HK-2 (cell line): Measurements from ENCODE around the gene SMARCA2.

Source experiments
- DNase-seq: peaks from one replicate; pipeline ENCODE4 v3.0.0-alpha.2; 2018; ENCODE audit not compliant: unreplicated experiment

The SMARCA2 gene

DNA sequence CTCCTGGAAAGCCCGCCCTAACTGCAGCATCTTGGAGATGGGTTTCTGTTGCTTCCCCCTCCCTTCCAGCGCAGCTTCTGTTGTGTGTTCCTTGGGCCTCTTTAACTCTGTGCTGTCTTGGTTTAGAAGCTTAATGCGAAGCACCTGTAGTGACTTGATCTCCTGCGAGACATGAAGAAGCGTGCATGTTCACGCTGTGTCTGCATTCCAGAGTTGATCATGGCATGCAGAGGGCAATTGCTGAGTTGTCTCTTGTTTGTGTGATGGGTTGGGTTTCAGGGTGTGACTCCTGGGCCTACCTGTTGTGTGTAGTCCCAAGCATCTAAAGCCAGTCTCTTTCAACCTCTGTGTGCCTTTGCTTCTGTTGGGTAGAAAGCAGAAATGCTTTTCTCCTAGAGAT lies 155.6 kb downstream of the SMARCA2 start:
- DNase-seq, result no peak

DNA sequence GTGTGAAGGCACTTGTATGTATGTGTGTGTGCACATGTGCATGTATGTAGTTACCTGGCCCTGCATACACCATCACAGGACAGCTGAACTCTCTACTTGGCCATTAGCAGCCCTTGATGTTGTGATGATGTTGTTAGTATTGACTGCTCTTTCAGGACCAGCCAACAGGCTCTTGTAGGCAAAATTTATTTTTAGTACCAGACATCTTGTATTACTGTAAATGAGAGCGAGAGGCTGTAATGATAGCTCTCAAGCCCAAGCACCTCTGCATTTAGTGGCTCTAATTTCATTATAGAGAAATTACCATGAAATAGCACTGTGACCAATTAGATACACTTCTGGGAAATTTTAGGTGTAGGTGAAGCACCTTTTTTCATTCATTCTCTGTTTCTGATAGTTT lies 158.0 kb downstream of the SMARCA2 start:
- DNase-seq, result no peak

DNA sequence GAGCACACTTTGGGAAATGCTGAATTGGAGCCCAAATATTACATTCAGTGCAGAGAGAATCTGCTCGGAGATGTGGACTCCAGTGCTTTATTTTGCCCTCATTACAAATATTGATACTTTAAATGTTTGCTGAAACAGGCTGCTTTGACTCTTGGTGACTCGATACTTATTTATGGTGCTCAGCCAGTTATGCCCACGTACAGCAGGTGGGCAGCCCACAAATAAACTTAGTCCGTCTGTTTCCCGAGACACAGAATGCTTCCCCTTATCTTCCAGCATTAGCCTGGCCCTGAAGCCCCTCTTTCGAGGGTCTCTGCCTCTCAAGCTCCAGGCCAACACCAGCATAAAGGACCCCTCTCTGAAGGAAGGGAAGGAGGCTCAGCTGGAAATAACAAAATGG lies 158.7 kb downstream of the SMARCA2 start:
- DNase-seq, result no peak

DNA sequence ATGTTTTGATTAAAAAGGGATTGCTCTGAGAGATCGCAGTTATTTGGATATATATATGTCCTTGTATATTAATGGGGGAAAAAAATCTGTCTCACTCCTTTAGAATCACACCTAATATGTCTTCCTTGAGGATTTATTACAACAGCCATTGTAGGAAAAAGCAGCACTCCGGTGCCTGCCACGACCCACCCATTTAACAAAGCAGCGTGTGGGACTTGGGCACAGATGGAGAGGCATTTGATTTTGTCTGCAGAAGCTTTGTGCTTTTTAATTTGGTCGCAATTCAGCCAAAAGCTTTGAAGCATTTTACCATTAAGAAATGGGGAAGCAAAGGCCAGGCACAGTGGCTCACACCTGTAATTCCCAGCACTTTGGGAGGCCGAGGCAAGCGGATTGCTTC lies 159.2 kb downstream of the SMARCA2 start:
- no peak for DNase-seq

DNA sequence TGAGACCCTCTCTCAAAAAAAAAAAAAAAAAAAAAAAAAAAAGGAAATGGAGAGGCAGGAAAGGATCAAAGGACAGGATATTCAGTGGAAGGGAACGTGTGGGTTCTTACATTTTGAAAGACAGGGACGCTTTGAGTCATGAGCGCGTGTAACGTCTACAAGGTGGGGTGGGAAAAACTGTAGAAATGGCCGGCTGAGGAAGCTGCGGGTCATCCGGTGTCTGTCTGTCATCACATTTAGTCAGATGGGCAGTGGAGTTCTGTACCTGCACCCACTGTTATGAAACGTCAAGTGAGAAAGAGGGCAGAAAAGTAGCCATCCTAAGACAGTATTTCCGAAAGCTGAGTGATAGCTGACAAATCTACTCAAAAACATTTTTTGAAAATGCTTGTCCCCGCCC lies 159.8 kb downstream of the SMARCA2 start:
- DNase-seq, result no peak

DNA sequence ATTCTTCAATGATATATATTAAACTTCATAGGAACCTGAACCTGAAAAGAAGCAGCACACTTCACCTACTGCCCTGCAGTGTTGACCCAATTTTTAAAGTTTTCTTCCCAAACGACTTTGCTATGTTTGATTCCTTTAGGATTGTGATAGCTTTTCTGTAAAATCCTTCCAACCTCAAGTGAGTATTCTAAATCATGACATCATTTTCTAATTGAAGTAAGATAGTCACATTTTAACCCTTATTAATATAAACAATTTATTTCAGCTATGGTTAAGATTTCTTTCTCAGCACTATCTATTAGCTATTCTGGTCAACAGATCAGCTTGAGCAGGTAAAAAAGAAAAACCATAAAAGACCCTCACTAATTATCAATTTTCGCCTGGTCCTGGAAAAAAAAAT lies 162.0 kb downstream of the SMARCA2 start:
- DNase-seq, result no peak

DNA sequence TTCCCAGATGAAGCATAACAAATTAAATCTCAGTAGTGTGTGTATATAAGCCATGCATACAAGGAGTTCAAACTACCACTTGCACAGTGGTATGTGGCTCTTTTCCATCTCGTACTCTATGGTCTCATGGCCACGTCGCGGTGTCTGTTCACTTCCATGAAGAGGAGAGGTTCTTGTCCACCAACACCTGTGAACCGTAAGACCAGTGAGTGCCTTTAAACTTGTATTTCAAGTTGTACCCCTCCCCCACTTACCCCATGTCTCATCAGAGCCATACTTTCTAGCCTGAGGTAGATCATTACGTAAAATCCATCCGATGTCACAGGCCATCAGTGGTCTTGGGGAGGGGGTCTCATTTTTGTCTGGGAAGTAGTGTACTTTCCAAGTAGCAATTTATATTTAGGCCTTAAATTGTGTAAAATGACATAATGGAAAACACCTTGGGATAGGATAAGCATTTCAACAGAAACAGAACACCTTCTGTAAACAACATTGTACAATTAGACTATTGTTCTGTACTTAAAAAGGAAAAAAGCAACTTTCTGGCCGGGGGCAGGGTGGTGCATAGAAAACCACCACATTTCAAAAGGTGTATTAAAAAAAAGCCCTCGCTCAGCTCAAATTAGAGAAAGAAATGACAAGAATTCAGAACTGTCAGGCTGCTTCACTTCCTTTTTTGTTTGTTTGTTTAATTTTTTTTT lies 163.0 kb downstream of the SMARCA2 start:
- DNase-seq, result no peak

DNA sequence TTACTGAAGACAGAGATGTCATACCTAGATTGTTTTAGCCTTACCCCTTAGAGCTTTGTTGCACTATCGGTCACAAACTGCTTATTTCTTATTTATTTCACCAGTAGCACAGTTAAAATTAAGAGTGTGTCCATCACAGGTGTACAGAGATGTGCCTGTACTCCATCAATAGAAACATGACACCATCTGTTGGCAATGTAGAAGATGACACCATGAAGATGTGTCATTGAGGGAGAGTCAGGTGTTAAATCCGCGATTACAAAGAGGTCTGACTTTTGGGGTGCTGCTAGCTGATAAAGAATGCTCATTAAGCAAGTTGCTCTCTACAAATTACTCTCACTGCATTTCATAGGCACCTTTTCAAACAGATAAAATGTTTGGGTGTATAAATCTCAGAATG lies 164.4 kb downstream of the SMARCA2 start:
- DNase-seq, result no peak

DNA sequence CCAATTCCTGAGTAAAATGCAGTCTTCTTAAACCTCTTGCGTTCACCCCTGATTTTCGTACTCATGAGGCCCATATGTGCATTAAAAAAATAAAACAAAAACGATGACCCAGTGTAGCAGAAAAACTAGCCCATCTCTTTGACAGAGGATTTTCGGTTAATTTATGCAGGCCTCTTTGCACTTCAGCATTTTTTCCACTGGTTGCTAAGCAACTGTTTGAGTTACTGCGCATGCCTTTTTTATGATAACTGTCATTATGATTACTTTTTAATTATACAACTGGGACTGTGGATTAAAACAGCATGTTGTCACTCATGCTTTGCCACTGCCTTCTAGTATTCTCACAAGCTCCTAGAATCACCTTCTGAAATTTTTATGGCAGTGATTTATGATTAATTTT lies 165.0 kb downstream of the SMARCA2 start:
- no peak for DNase-seq

DNA sequence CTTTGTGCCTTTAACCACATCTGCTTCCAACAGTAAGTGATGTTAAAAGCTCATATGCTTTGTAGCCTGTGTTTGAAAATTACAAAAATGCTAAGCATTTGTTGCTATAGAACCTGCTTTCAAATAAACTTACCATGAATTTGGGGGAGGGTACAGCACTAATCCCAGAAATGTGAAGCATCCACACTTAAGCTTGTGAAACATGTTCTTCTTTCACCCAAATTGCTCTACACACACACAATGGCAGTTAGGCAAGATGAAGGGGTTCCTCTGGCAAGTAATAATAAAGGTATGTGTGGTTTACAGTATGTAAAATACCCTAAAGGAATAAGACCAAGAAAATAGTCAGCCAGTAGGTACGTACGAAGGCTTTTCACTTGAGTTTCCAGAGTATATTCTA lies 165.6 kb downstream of the SMARCA2 start:
- no peak for DNase-seq

DNA sequence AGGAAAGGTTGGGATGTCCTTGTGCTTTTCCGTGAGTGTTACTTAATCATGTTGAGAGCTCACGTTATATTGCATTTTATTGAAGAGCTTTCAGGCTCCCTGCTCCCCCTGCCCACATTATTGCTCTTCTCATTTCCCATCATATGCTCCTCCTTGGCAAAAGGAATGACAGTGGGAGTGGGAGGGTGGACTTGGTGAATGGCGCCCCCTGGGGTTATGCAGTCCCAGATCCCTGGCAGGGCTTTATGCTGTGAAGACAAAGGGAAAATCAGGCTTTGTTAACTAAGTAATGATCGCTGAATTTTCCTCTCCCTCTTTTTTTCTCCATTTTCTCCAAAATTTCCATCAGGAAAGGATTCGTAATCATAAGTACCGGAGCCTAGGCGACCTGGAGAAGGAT lies 166.6 kb downstream of the SMARCA2 start:
- DNase-seq, result peak; percentile 16

DNA sequence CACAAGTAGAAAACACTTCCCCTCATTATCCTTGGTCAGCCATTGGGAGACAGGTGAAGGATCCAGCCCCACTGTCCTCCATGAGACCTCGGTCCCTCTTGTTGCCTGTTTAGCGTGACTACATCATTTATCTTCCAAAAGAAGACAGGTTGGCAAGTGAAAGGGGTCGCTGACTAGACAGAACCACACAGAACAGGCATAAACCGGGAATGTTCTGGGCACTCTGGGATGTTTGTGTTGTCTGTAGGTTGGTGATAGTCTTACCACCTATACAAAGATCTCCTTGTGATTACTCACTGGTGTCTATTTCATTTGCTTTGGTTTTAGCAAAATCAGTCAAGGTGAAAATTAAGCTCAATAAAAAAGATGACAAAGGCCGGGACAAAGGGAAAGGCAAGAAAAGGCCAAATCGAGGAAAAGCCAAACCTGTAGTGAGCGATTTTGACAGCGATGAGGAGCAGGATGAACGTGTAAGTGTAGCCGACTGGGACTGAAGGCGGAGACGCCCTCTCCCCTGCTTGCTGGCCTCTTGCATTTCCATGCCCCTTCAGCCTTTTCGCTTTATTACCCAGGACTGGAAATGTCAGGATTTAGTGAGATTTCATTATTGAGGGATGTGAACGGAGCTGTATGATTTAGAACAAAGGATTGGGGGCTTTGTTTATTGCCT lies 175.9 kb downstream of the SMARCA2 start:
- no peak for DNase-seq

DNA sequence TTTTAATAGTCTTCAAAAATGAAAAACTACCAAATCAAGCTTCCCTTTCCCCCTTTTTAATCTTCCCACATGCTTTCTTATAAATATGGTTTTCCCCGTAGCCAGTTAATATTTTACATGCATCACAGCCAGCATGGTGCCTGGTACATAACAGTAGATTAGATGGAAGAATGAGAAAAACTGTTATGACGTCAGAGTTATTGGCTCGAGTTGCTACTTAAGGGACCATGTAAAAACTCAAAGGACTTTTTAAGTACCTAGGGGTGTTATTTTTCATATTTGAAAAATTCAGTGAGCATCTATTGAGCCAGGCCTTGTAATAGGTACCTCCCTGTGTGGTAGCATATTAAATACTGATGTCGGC lies 176.4 kb downstream of the SMARCA2 start:
- no peak for DNase-seq

DNA sequence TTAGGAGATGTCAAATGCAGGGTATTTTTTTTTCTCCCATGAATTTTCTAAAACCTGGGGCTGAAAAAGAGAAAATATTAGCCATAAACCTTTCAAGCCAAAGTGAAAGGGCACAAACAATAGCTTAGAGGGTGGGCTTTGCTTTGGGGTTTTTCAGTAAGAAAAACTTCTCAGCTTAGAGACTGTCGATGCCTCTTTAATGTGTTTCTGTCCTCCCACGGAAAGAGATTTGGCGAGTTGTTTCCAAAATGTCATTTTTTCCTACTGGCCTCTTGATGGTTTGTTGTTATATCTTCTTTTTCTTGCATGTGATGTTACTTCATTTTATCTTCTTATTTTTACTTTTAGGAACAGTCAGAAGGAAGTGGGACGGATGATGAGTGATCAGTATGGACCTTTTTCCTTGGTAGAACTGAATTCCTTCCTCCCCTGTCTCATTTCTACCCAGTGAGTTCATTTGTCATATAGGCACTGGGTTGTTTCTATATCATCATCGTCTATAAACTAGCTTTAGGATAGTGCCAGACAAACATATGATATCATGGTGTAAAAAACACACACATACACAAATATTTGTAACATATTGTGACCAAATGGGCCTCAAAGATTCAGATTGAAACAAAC lies 177.3 kb downstream of the SMARCA2 start:
- DNase-seq, result no peak

DNA sequence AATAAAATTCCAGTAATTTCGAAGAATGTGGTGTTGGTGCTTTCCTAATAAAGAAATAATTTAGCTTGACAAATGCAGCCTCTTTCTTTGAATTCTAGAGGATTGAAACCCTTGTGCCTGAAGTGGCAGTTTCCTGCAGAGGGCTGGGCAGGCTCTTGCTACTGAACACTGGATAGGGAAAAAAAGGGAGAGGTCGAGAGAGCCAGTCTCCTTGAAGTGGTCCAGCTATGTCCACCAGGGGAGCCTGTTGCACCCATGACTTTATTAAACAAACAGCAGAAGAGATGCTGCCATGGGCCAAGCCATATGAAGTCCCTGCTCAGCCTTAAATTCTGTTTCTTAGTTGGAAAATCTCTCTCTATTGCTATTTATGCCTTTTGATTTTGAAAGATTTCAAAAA lies 178.4 kb downstream of the SMARCA2 start:
- no peak for DNase-seq

DNA sequence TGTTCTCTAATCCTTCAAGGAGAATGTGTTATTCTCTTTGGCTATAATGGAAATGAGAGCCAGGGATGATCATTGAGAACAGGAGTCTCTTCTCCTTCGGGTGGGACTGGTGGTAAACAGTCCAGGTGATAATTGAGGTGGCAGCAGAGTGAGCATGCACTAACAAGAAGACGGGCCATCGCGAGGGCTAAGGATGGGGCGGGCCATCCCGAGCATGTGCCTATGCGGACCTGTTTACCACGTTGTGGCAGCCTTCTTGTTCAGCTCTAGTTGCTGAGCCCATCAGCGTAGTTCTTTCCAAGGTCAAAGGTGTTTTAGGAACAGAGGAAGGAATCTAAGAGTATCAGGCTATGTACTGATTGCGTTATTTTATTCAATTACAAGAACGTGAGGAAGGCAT lies 180.1 kb downstream of the SMARCA2 start:
- no peak for DNase-seq

DNA sequence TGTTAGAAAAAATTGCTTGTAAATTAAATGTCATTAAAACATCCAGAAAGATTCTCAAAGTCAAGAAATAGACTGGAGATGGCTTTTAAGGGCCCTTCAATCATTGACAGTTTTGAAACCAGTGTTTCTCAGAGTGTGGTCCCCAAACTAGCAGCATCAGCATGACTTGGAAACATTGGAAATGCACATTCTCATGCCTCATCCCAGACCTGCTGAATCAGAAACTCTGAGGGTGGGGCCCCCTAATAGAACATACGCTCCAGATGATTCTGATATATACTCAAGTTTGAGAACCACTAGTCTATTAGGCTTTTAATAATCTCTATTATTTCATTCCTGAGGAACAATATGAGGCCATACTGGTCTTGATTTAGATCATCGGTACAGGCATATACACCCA lies 181.6 kb downstream of the SMARCA2 start:
- no peak for DNase-seq

DNA sequence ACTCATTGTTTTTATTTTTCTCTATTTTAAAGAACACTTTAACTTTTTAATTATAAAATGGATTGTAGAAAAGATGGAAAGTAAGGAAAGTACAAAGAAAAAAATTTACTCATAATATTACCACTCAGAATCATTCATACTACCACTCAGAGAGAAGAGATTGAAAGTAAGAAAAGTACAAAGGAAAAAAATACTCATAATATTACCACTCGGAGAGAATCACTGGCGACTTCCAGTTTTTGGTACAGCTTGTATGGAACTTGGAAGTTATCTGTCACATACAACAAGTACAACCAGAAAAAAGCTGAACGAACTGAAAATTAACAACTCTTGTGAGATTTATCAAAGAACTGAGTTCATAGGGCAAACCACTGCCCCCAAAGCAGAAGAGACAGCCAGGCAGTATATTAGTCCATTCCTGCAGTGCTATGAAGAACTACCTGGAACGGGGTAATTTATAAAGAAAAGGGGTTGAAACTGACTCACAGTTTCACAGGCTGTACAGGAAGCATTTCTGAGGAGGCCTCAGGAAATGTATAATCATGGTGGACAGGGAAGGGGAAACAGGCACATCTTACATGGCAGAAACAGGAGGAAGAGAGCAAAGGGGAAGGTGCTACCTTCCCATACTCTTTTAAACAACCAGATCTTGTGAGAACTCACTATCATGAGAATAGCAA lies 183.9 kb downstream of the SMARCA2 start:
- DNase-seq, result no peak

DNA sequence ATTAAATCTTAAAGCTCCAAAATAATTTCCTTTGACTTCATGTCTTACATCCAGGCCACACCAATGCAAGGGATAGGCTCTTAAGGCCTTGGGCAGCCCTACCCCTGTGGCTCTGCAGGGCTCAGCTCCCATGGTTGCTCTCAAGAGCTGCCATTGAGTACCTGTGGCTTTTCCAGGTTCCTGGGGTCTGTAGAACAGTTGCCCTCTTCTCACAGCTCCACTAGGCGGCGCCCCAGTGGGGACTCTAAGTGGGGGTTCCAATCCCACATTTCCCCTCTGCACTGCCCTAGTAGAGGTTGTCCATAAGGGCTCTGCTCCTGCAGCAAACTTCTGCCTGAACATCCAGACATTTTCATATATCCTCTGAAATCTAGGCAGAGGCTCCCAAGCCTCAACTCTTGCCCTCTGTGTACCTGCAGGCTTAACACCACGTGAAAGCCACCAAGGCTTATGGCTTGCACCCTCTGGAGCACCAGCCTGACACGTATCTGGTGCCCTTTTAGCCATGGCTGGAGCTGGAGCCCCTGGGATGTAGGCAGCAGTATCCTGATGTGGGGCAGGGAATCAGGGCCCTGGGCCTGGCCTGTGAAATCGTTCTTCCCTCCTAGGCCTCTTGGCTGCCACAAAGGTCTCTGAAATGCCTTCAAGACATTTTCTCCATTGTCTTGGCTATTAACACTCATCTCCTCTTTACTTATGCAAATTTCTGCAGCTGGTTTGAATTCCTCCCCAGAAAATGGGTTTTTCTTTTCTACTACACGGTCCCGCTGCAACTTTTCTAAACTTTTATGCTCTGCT lies 185.1 kb downstream of the SMARCA2 start:
- DNase-seq, result no peak

DNA sequence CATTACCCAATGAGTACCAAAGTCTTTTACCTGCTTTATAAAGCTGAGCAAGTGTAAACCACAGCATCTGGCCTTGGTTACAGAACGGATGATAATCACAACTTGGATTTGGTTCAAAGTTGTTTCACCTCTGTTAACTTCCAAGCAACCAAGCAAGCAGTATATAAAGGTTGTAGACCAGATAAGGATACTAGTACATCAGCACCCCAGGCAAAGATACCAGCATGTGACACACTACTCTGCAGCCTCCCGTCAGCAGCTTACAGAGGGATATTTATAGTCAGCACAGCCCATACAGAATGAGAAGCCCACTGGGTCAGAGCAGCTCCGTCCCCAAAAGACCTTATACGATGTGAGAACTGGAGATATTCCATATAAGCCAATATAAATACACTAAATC lies 193.3 kb downstream of the SMARCA2 start:
- no peak for DNase-seq

DNA sequence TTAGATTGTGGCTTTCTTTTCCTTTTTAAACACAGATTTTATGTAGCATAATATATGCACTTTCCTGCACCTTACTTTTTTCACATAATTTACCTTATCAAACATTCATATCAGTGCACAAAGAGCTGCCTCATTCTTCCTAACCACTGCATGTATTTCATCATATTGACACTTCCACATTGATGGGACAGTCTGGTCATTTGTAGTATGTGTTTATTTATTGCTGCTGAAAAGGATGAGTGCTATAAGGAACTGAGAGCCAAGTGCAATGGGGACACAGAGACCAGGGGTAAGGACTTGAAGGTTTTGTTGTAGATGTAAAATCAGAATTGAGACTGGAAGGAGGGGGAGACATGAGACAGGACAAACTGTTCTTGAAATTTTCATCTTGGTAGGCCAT lies 193.8 kb downstream of the SMARCA2 start:
- DNase-seq, result no peak

DNA sequence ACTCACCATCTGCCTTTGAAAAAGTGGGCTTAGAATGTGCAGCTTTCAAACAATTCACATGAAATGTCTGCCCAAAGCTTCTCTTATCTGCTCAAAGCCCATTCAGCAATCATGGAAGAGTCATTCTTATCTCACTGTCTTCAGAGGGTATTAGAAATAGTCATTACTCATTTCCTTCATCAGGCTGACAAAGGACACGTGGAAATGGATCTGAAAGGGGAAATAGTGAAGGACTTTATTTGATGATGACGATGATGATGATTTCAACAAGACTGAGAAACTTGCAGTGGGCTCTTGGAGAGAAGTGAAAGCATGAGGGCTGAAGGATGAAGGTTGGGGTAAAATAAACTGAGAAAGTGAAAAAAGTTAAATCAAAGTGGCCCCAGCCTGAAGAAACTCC lies 194.3 kb downstream of the SMARCA2 start:
- no peak for DNase-seq
